Measurements from ENCODE around the gene NEDD4.

DNA sequence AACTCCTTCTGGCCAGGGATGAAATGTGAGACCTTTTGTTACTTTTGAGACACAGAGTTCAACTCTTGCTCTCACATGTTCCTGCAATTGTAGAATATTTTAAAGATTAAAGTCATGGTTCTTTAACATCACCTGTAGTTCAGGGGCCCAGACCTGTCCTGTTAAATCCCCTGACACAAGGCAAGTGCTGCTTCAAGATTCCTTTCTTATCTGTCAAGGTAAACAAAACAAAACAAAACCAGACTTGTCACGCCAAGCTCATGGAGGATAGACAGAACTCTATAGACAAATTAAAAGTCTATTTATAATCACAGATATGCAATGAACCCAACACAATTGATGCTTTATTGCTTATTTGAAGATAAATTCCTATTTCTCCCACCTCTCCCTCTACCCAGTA lies 48.6 kb upstream of the NEDD4 start:
- no peak for TF ChIP-seq POLR2A (IDR thresholded peaks at IDR 0.05)
- TF ChIP-seq, protein P1, sequence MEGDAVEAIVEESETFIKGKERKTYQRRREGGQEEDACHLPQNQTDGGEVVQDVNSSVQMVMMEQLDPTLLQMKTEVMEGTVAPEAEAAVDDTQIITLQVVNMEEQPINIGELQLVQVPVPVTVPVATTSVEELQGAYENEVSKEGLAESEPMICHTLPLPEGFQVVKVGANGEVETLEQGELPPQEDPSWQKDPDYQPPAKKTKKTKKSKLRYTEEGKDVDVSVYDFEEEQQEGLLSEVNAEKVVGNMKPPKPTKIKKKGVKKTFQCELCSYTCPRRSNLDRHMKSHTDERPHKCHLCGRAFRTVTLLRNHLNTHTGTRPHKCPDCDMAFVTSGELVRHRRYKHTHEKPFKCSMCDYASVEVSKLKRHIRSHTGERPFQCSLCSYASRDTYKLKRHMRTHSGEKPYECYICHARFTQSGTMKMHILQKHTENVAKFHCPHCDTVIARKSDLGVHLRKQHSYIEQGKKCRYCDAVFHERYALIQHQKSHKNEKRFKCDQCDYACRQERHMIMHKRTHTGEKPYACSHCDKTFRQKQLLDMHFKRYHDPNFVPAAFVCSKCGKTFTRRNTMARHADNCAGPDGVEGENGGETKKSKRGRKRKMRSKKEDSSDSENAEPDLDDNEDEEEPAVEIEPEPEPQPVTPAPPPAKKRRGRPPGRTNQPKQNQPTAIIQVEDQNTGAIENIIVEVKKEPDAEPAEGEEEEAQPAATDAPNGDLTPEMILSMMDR (IDR thresholded peaks at IDR 0.05), result no peak
